Spleen (tissue), 11 donors: Measurements from ENCODE around the gene TSHR. TPM values are rescaled to one million over a fixed set of nuclear protein-coding genes. Genes with fewer than 3 reads are reported as not detected.

Experiments
- DNase-seq: peaks from one replicate; pipeline ENCODE4 v3.0.0-alpha.2; 2020
- H3K27ac ChIP-seq, 8 donors: fragments of 200-600 bp; sonication (generic) in 7 of 8; 1 replicate in 4 of 8; 2 replicates in 4 of 8; pipeline versions ENCODE4 v1.5.0 to v1.8.0; 2016 to 2021; ENCODE audit warnings: inconsistent platforms in 4 of 8, mild to moderate bottlenecking in 4 of 8, moderate library complexity in 1 of 8
- H3K27me3 ChIP-seq, 7 donors: fragments of 200-600 bp; sonication (generic) in 6 of 7; replicated peaks in 1 of 7; 1 replicate in 4 of 7; 2 replicates in 3 of 7; pipeline versions ENCODE4 v1.5.0 to v1.8.0; 2016 to 2021; ENCODE audit warnings: inconsistent platforms in 3 of 7, mild to moderate bottlenecking in 1 of 7
- H3K36me3 ChIP-seq, 6 donors: fragments of 200-600 bp; sonication (generic) in 5 of 6; 1 replicate in 4 of 6; 2 replicates in 2 of 6; pipeline versions ENCODE4 v1.5.0 to v1.8.0; 2016 to 2021; ENCODE audit warnings: inconsistent platforms in 2 of 6
- H3K4me1 ChIP-seq, 6 donors: fragments of 200-600 bp; sonication (generic) in 5 of 6; 1 replicate in 3 of 6; 2 replicates in 3 of 6; pipeline versions ENCODE4 v1.5.0 to v1.8.0; 2016 to 2021; ENCODE audit warnings: inconsistent platforms in 3 of 6
- H3K4me3 ChIP-seq, 8 donors: fragments of 200-600 bp; sonication (generic) in 7 of 8; 1 replicate in 4 of 8; 2 replicates in 4 of 8; pipeline versions ENCODE4 v1.5.0 to v1.8.0; 2016 to 2021; ENCODE audit warnings: inconsistent platforms in 4 of 8, mild to moderate bottlenecking in 4 of 8, moderate library complexity in 2 of 8
- H3K9me3 ChIP-seq, 8 donors: fragments of 200-600 bp; sonication (generic) in 7 of 8; 1 replicate in 4 of 8; 2 replicates in 4 of 8; pipeline versions ENCODE4 v1.5.0 to v1.8.0; 2016 to 2021; ENCODE audit warnings: inconsistent platforms in 4 of 8
- CTCF ChIP-seq, 11 experiments: fragments of 200-600 bp in 7 of 11; fragments of 450-650 bp in 4 of 11; sonication (generic) in 4 of 11; IDR thresholded peaks in 8 of 11; conservative IDR thresholded peaks in 3 of 11; 1 replicate in 7 of 11; 2 replicates in 4 of 11; pipeline versions ENCODE4 v1.4.0 to v1.8.0; 2016 to 2021; ENCODE audit warnings: antibody characterized with exemption in 11 of 11, inconsistent platforms in 4 of 11, mild to moderate bottlenecking in 1 of 11
- POLR2A ChIP-seq, 3 donors: fragments of 450-650 bp; IDR thresholded peaks; one replicate each; pipeline ENCODE4 v1.5.1; 2017; ENCODE audit warnings: antibody characterized with exemption in 3 of 3, mild to moderate bottlenecking in 1 of 3
- POLR2AphosphoS5 ChIP-seq, 3 donors: sonication (generic); formaldehyde crosslinking; IDR thresholded peaks; one replicate each; pipeline ENCODE4 v1.5.1; 2017; ENCODE audit warnings: antibody characterized with exemption in 3 of 3
- WGBS, 5 donors: extraction: QIAGEN DNeasy Blood & Tissue Kit in 3 of 5; methylation state at CpG; one replicate each; pipeline versions ENCODE4 v1.1.5 to v1.1.7; 2013 to 2018; 5-methylcytosine and 5-hydroxymethylcytosine counted together
- intact Hi-C: fragments of 100-400 bp; cut with DNase I; formaldehyde crosslinking; loops from one replicate; pipeline ENCODE4 v1.15.0; 2023; ENCODE audit warnings: low total_unique reads
- polyA plus RNA-seq, 3 donors: library from polyadenylated mRNA; stranded (reverse); fragments of 200-250 nt; gene quantifications; one replicate each; pipeline ENCODE4 v1.2.1, GENCODE V29; 2013
- total RNA-seq, 7 donors: library from RNA; depleted of rRNA in 3 of 7; stranded (reverse); fragments of >200 nt in 3 of 7; fragmentation: NEBNext Ultra II Directional in 4 of 7; extraction: Animal tissue kit (Norgen Biotek cat#: 25700) in 4 of 7; gene quantifications; one replicate each; pipeline versions ENCODE4 v1.1.0 to v1.2.1, GENCODE V29; 2016 to 2021
- donor health status: healthy with polysubstance abuse.
- donor health status: DM: no; HTN: no; CAD: no; lungs with moderate emphysema.
- donor health status: DM: no; HTN: no; CAD: no.
- donor health status: Bipolar disorder and iron deficiency.
- donor health status: healthy.
- donor health status: DM: no; HTN: no; CAD: no.
- donor health status: DM: yes; HTN: yes; CAD: no.

The TSHR gene
- total and polyA plus RNA-seq, 10 donors: 0.22 to 3.1 (median 0.46) TPM; not detected in 1

GRCh38 chr14:80988735-80989429 lies 33.5 kb downstream of the TSHR start:
- H3K4me1 ChIP-seq: peaks cover 0 to 8% (median 1%) of the 10 kb centered on the region in 6 donors
- DNase-seq: no peak
- H3K27me3 ChIP-seq: peaks cover 0 to 14% (median 0%) of the 10 kb centered on the region in 7 donors
- intact Hi-C loops: loop anchor here (5.0 kb wide), 2 partner anchors 37 to 478 kb away; no protein-coding TSS in a partner anchor
- H3K9me3 ChIP-seq: no peaks in the 10 kb centered on the region
- TF ChIP-seq POLR2AphosphoS5 (IDR thresholded peaks at IDR 0.05) (no peak), CTCF (IDR thresholded peaks at IDR 0.05 in 8 of 11, conservative IDR thresholded peaks at IDR 0.05 in 3 of 11) (no peak), POLR2A (IDR thresholded peaks at IDR 0.05) (no peak)
- WGBS, 5 donors: 58 to 66% (median 65%) methylated on average over 6 of the region's 6 CpGs
- H3K4me3 ChIP-seq: no peak overlapping the region
- H3K36me3 ChIP-seq: no peaks in the 10 kb centered on the region
- no peak overlapping the region for H3K27ac ChIP-seq

- TF ChIP-seq CTCF (IDR thresholded peaks at IDR 0.05 in 8 of 11, conservative IDR thresholded peaks at IDR 0.05 in 3 of 11): no peak
- TF ChIP-seq POLR2A (IDR thresholded peaks at IDR 0.05): no peak
- TF ChIP-seq POLR2AphosphoS5 (IDR thresholded peaks at IDR 0.05): no peak
- DNase-seq: no peak
Measured at GRCh38 chr14:80992580-80992979, 37.2 kb downstream of the TSHR start.

GRCh38 chr14:80996049-80996901 lies 40.9 kb downstream of the TSHR start:
- no peak overlapping the region for H3K4me3 ChIP-seq
- no peak overlapping the region for H3K27ac ChIP-seq
- no peaks in the 10 kb centered on the region for H3K9me3 ChIP-seq
- TF ChIP-seq CTCF (IDR thresholded peaks at IDR 0.05 in 8 of 11, conservative IDR thresholded peaks at IDR 0.05 in 3 of 11) (peak; percentile 25 to 71 (median 58)), POLR2A (IDR thresholded peaks at IDR 0.05) (no peak), POLR2AphosphoS5 (IDR thresholded peaks at IDR 0.05) (no peak)
- peaks cover 0 to 10% (median 0%) of the 10 kb centered on the region in 7 donors for H3K27me3 ChIP-seq
- 42 to 53% (median 44%) methylated on average over 13 of the region's 13 CpGs for WGBS, 5 donors
- DNase-seq: no peak
- intact Hi-C loops: loop anchor here (10.0 kb wide), 1 partner anchor 169 kb away; no protein-coding TSS in a partner anchor
- no peaks in the 10 kb centered on the region for H3K36me3 ChIP-seq
- H3K4me1 ChIP-seq: peaks cover 0 to 9% (median 6%) of the 10 kb centered on the region in 6 donors

More at GRCh38 chr14:80992580-80992979, 37.2 kb downstream of the TSHR start:
- intact Hi-C loops: loop anchor here (10.0 kb wide), 1 partner anchor 172 kb away; no protein-coding TSS in a partner anchor
- H3K27me3 ChIP-seq: peaks cover 0 to 20% (median 0%) of the 10 kb centered on the region in 7 donors
- no peaks in the 10 kb centered on the region for H3K9me3 ChIP-seq
- no peak overlapping the region for H3K27ac ChIP-seq
- H3K4me3 ChIP-seq: no peak overlapping the region
- WGBS, 5 donors: 74 to 86% (median 80%) methylated on average over 3 of the region's 3 CpGs
- no peaks in the 10 kb centered on the region for H3K36me3 ChIP-seq
- peaks cover 0 to 9% (median 8%) of the 10 kb centered on the region in 6 donors for H3K4me1 ChIP-seq
